Nephron progenitor cell (in vitro differentiated cells): ENCODE results near the gene PIMREG.

Experiments
- DNase-seq: peaks from one replicate; pipeline ENCODE4 v3.0.0; 2021
- H3K27ac Mint-ChIP-seq: 2 replicates; pipeline ENCODE4 v1.8.0; 2021; ENCODE audit warnings: mild to moderate bottlenecking, moderate library complexity, mixed read lengths
- H3K27me3 Mint-ChIP-seq: 2 replicates; pipeline ENCODE4 v1.8.0; 2021; ENCODE audit warnings: mild to moderate bottlenecking, low read depth, mixed read lengths; ENCODE audit not compliant: poor library complexity
- H3K36me3 Mint-ChIP-seq: 2 replicates; pipeline ENCODE4 v1.8.0; 2021; ENCODE audit warnings: low read depth, mixed read lengths
- H3K4me1 Mint-ChIP-seq: 2 replicates; pipeline ENCODE4 v1.8.0; 2021; ENCODE audit warnings: mixed read lengths
- H3K4me3 Mint-ChIP-seq: 2 replicates; pipeline ENCODE4 v1.8.0; 2021; ENCODE audit warnings: mild to moderate bottlenecking, moderate library complexity, mixed read lengths
- H3K9me3 Mint-ChIP-seq: 2 replicates; pipeline ENCODE4 v1.8.0; 2021; ENCODE audit warnings: mild to moderate bottlenecking, moderate library complexity, mixed read lengths
- TF ChIP-seq, protein P1 (sequence below): fragments of 200-600 bp; sonication (generic); IDR thresholded peaks from 2 replicates; pipeline ENCODE4 v1.5.0; 2021; ENCODE audit warnings: antibody characterized with exemption

PIMREG gene

DNA sequence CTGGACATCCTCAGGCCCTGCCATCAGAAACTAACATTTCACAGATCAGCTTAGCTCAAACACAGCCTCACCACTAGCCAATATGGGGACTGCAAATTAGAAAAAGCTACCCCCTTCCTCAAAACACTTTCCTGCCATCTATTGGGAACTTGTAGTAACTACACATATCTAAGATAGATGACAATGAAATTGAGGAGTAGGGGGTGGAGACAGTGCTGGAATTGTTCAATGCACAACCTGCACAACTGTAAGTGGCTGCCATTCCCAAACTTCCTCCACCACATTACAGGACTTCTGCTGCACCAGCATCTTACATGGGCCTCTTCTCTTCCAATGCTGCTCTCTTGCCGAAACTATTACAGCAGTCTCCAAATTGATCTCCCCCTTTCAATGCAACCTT, 31.2 kb upstream of the PIMREG start:
- no peaks in the 10 kb centered on the region for H3K36me3 Mint-ChIP-seq
- H3K4me1 Mint-ChIP-seq = no peaks in the 10 kb centered on the region
- DNase-seq = no peak
- H3K4me3 Mint-ChIP-seq = no peak overlapping the region
- H3K27ac Mint-ChIP-seq = no peak overlapping the region
- H3K9me3 Mint-ChIP-seq = no peaks in the 10 kb centered on the region
- TF ChIP-seq, protein P1, sequence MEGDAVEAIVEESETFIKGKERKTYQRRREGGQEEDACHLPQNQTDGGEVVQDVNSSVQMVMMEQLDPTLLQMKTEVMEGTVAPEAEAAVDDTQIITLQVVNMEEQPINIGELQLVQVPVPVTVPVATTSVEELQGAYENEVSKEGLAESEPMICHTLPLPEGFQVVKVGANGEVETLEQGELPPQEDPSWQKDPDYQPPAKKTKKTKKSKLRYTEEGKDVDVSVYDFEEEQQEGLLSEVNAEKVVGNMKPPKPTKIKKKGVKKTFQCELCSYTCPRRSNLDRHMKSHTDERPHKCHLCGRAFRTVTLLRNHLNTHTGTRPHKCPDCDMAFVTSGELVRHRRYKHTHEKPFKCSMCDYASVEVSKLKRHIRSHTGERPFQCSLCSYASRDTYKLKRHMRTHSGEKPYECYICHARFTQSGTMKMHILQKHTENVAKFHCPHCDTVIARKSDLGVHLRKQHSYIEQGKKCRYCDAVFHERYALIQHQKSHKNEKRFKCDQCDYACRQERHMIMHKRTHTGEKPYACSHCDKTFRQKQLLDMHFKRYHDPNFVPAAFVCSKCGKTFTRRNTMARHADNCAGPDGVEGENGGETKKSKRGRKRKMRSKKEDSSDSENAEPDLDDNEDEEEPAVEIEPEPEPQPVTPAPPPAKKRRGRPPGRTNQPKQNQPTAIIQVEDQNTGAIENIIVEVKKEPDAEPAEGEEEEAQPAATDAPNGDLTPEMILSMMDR = peak; percentile 43
- H3K27me3 Mint-ChIP-seq = peaks cover 35% of the 10 kb centered on the region

GRCh38 chr17:6415616-6416015, 28.6 kb upstream of the PIMREG start:
- Mint-ChIP-seq H3K27ac (no peak overlapping the region), H3K4me3 (no peak overlapping the region), H3K27me3 (peaks cover 42% of the 10 kb centered on the region), H3K9me3 (no peaks in the 10 kb centered on the region), H3K4me1 (no peaks in the 10 kb centered on the region), H3K36me3 (no peaks in the 10 kb centered on the region)
- TF ChIP-seq, protein P1 = no peak
- DNase-seq = no peak

DNA sequence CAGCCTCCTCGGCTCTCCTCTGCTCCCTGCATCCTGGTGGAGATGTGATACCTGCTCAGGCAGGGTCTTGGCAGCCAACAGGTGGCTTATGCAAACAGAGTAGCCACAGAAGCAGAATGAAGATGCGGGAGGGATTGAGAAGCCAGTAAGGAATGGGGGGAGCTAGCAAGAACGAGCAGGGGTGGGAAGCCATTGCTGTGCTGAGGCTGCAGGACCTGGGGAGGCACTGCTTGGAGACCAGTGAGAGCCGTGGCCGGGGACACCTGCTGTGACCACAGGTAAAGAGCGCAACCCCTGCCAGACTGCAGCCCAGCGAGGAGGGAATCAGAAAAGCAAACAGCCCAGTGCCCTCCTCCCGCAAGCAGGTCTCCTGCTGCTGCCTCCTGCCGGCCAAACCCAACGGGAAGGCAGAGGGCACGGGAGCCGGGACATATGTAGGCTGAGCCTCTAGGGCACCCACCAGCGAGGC, 24.0 kb upstream of the PIMREG start:
- H3K27ac Mint-ChIP-seq = no peak overlapping the region

DNA sequence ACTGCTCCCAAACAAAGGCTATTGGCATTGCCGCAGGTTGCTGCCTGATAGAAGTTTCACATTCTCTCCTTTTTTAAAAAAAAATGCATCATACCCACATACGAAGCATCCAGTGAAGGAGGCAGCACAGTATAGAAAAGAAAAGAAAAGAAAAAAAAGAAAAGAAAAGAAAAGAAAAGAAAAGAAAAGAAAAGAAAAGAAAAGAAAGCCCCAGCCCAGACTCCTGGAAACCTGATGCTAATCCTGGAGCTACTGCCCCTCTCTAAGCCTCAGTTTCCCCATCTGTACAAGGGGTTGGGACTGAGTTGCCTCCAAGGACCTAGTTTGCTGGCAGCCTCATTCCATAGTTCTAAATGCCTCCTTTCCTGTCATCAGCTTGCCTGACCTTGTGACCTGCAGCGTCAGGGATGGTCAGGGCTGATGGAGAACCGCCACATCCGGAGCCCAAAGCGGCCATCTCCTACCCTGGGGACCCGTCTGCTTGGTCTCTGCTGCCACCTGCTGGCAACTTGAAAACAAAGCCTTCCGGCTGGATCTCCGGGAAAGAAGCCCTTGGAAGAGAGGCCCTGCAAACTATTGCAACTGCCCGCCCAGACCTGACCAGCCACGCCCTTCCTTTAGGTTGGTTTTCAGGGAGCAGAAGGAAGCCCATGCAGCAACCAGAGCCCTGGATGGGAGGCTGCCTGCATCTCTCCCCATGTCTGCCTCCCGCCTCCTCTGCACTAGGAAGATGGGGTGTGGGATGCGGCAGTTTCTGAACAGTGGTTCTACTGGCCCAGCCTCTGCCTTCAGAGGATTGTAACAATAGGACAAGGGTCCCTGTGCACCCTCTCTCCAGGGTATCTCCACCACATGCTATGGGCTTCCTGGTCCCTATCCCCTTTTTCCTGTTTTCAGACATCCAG, 22.3 kb upstream of the PIMREG start:
- Mint-ChIP-seq H3K27ac (no peak overlapping the region), H3K27me3 (peaks cover 40% of the 10 kb centered on the region), H3K4me1 (peaks cover 1% of the 10 kb centered on the region), H3K9me3 (no peaks in the 10 kb centered on the region), H3K4me3 (no peak overlapping the region), H3K36me3 (no peaks in the 10 kb centered on the region)
- TF ChIP-seq, protein P1 = peak; percentile 84
- peak; percentile 92 for DNase-seq

More for the DNA sequence above, 24.0 kb upstream of the PIMREG start:
- no peaks in the 10 kb centered on the region for H3K9me3 Mint-ChIP-seq
- no peak overlapping the region for H3K4me3 Mint-ChIP-seq
- no peaks in the 10 kb centered on the region for H3K36me3 Mint-ChIP-seq
- H3K27me3 Mint-ChIP-seq = peaks cover 41% of the 10 kb centered on the region
- TF ChIP-seq, protein P1 = peak; percentile 34
- H3K4me1 Mint-ChIP-seq = no peaks in the 10 kb centered on the region
- peak; percentile 56 for DNase-seq

- H3K27ac Mint-ChIP-seq = no peak overlapping the region
- no peak for DNase-seq
- no peaks in the 10 kb centered on the region for H3K9me3 Mint-ChIP-seq
- no peak overlapping the region for H3K4me3 Mint-ChIP-seq
- peaks cover 37% of the 10 kb centered on the region for H3K27me3 Mint-ChIP-seq
- no peaks in the 10 kb centered on the region for H3K36me3 Mint-ChIP-seq
- TF ChIP-seq, protein P1 = no peak
- peaks cover 8% of the 10 kb centered on the region for H3K4me1 Mint-ChIP-seq
These were observed 21.5 kb upstream of the PIMREG start for GRCh38 chr17:6422654-6423241.
